SH-SY5Y (cell line): ENCODE data around the gene ANXA1.

Experiments used
- GATA2 ChIP-seq: IDR thresholded peaks from 2 replicates; pipeline ENCODE4 v1.6.1; 2011; ENCODE audit warnings: mild to moderate bottlenecking, low read depth, low read length
- GATA3 ChIP-seq: IDR thresholded peaks from 2 replicates; pipeline ENCODE4 v1.6.1; 2011; ENCODE audit warnings: low read depth, mild to moderate bottlenecking, low read length, moderate library complexity

Gene ANXA1

GRCh38 chr9:73133022-73133651 is 18.5 kb upstream of the ANXA1 start:
- TF ChIP-seq GATA2 (no peak), GATA3 (no peak)

GRCh38 chr9:73133921-73134407 is 17.7 kb upstream of the ANXA1 start:
- no peak for TF ChIP-seq GATA3
- no peak for TF ChIP-seq GATA2

DNA sequence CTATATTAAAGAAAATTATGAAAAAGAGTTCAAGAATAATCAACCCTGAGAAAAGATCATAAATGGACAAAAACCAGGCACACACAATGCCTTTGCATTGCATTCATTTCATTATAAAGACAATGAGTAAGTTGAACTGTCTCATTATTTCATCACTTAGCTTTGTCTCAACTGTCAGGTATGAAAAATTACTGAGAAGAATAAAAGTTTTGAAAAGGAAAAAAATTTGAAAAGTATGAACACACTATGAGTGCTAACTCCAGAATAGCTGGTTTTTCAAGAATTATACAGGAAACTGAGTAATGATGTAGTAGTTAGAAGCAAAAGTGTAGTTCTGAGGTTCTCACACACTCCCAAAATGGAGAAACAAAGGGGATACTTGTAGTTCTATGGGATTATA is 16.3 kb upstream of the ANXA1 start:
- no peak for TF ChIP-seq GATA3
- no peak for TF ChIP-seq GATA2

- TF ChIP-seq GATA3 (no peak), GATA2 (no peak)
Observed at GRCh38 chr9:73137286-73137899, 14.3 kb upstream of the ANXA1 start.

- no peak for TF ChIP-seq GATA2
- no peak for TF ChIP-seq GATA3
Observed at GRCh38 chr9:73137914-73138313, 13.8 kb upstream of the ANXA1 start.

DNA sequence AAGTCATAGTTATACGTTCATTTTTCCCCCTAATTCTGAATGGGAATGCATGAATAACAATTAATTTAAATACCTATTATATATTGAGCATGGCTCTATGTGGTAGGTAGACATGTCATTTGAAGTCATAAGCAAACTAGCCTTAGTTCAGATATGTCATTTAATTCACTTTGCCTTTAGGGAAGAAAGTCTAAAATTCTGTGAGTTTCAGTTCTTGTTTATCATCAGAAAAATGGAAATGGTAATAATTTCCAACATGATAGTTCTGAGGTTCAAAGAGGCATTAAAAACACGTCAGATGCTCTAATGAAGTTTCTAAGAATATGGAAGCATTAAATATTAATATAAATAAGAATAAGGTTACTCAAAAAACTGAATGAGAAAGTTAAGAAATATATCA is 13.1 kb upstream of the ANXA1 start:
- TF ChIP-seq GATA3, result no peak
- TF ChIP-seq GATA2, result no peak

GRCh38 chr9:73141282-73141681 is 10.4 kb upstream of the ANXA1 start:
- no peak for TF ChIP-seq GATA2
- TF ChIP-seq GATA3, result no peak

DNA sequence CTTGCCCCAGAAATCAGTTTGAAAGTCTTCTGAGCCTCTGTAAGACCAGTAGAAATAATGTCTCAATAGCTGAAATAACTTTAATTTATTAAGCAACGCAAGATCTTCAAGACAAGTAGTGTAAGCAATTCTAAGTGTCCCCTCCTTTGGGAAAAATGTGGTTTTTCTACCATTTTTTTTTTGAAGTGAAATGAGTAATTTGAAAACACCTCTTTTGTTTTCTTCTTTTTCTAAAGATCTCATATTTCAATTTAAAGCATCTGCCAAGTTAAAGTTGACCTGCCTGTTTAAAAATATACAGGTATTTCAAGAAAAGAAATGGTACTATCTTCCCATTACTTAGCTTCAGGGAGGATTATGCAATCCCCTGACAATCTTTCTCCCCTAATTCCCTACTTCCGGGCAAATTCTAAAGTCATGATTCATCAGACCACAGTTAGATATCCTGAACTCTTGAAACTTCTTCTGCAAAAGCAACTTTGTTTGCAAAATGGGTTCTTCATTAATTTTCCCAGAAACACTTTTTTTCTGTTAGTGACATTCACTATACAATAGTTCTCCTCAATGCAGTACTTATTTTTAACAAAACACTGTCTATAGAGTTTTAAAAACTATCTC is 7.8 kb upstream of the ANXA1 start:
- TF ChIP-seq GATA2 (no peak), GATA3 (no peak)

DNA sequence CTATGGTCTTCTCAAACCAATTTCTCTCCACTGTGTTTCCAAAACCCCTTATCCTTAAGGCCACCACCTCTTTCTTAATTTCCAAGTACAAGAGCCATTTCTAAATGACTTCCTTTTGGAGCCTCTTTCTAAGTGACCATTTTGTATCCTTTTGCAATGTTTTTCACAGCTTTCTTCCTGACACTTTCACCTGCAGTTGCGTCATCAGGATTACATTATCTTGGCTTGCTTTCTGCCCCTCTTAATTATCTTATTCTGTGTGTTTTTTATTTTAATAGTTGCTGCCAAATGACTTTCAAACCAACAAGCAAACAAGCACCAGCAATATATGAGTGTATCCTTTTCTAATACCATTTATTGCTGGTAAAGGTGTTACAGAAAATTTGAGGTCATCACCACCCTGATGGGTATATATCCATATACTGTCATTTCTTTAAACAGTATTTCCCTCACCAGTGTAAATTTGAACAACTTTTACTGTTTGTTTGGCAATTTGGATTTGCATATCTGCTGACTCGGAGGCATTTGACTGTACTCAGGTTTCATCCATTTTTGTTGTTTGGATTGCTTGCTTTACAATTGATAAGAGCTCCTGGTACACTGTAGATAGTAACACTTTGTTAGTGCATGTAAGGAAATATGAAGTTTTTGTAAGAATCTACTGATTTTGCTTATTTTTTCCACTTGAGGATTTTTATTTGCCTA is 5.4 kb upstream of the ANXA1 start:
- TF ChIP-seq GATA2 (no peak), GATA3 (no peak)

- TF ChIP-seq GATA2 (no peak), GATA3 (no peak)
Observed at GRCh38 chr9:73148447-73148937, 3.2 kb upstream of the ANXA1 start.

- TF ChIP-seq GATA3 (no peak), GATA2 (no peak)
Observed at GRCh38 chr9:73149371-73150067, 2.1 kb upstream of the ANXA1 start.

GRCh38 chr9:73152543-73152844 is 829 bp downstream of the ANXA1 start:
- TF ChIP-seq GATA2, result no peak
- no peak for TF ChIP-seq GATA3

- TF ChIP-seq GATA3 (no peak), GATA2 (no peak)
Observed at GRCh38 chr9:73152953-73153352, 1.3 kb downstream of the ANXA1 start.

- TF ChIP-seq GATA2, result no peak
- TF ChIP-seq GATA3, result no peak
Observed at GRCh38 chr9:73153793-73154227, 2.1 kb downstream of the ANXA1 start.

- TF ChIP-seq GATA3 (no peak), GATA2 (no peak)
Observed at GRCh38 chr9:73154271-73154670, 2.6 kb downstream of the ANXA1 start.

DNA sequence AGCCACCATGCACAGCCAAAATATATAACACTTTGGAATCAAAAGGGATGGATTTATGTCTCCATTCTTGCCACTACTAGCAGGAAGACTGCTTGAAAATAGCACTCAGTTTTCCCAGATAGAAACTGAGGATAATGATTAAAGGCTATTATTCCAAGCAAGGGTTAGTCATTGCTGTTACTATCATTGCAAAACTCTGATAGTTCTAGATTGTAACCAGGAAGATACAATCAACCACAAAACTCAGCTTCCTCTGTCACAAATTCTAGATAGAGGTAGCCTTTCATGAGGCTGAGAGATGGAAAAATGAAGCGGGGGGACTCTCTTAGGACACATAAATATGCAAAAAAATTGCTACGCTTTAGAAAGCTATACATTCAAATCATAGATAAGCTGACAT is 3.1 kb downstream of the ANXA1 start:
- no peak for TF ChIP-seq GATA2
